ENCODE measurements around the gene SRR. TPM values are rescaled to one million over a fixed set of nuclear protein-coding genes. Genes with fewer than 3 reads are reported as not detected.

SRR gene
- total RNA-seq, 4 donors from 2014 or later, result 2.1 to 27.2 (median 5.5) TPM

DNA sequence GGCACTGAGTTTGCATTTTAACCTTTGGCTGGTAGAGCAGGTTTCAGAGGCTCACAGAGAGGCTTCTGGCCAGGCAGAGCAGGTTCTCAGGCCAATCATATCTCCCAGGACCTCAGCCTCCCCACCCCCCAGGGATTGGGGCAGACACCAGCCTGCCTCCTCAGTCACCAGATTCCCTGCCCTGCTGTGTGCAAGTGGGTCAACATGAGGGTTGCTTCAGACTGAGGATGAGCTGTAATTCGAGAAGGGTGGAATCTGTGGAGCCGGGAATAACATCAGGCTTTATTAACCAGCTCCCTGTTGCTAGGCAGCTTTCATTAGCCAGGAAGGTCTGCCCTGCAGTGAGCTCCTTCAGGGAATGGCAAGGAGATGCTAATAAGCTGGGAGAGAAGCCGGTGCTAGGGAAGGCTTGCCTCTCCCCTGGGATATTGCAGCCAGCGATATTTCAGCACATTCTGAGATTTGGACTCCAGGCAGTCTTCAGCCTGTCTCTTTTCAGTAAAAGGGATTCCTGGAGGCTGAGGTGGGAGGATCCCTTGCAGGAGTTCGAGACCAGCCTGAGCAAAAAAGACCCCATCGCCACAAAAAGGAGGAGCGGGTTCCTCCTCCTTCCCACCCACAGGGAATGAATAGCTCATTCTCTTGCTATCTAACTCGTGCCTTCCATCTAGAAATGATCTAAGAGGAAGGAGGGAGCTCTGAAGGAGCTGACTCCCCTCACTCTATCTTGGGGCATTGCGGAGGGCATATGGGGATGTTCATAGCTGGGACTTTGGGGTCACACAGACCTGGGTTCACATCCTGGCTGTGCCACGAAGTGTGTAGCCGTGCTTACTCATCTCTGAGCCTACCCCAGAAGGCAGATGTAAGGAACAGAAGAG is 44.3 kb downstream of the SRR start:
- Histone ChIP-seq H3K27me3 (no peaks in the 10 kb centered on the region), H3K36me3 (peaks cover 0 to 17% (median 0%) of the 10 kb centered on the region in 3 donors), H3K4me1 (peaks cover 0 to 16% (median 0%) of the 10 kb centered on the region in 4 donors), H3K4me3 (no peak overlapping the region), H3K9me3 (no peaks in the 10 kb centered on the region), H3K27ac (peak overlapping the region in 1 of 4 donors; percentile 46)
- peak in 1 of 2 donors; percentile 18 for TF ChIP-seq POLR2A (IDR thresholded peaks at IDR 0.05)
- TF ChIP-seq, protein P1, sequence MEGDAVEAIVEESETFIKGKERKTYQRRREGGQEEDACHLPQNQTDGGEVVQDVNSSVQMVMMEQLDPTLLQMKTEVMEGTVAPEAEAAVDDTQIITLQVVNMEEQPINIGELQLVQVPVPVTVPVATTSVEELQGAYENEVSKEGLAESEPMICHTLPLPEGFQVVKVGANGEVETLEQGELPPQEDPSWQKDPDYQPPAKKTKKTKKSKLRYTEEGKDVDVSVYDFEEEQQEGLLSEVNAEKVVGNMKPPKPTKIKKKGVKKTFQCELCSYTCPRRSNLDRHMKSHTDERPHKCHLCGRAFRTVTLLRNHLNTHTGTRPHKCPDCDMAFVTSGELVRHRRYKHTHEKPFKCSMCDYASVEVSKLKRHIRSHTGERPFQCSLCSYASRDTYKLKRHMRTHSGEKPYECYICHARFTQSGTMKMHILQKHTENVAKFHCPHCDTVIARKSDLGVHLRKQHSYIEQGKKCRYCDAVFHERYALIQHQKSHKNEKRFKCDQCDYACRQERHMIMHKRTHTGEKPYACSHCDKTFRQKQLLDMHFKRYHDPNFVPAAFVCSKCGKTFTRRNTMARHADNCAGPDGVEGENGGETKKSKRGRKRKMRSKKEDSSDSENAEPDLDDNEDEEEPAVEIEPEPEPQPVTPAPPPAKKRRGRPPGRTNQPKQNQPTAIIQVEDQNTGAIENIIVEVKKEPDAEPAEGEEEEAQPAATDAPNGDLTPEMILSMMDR (IDR thresholded peaks at IDR 0.05), result no peak
- peak in 2 of 3 donors; percentile 61 to 67 for DNase-seq

DNA sequence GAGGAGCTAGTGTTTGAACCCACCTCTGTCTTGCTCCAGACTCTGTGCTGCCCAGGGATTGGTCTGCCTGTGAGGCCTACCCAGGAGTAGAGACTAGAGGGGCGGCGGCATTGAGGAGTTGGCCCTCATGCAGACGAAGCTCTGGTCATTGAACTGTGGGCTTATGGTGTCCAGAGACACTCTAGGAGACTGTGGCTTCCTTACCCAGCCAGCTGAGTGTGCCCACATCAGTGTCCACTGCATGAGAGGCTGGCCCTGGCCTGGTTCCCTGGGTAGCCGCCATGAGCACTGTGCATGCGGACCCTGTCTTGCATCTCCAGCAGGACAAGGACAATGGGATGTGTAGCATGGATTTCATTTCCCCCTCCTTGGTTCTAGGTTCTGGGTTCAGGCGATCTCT is 47.5 kb downstream of the SRR start:
- Histone ChIP-seq H3K27ac (no peak overlapping the region), H3K9me3 (no peaks in the 10 kb centered on the region), H3K27me3 (no peaks in the 10 kb centered on the region), H3K4me3 (no peak overlapping the region), H3K4me1 (peaks cover 0 to 10% (median 0%) of the 10 kb centered on the region in 4 donors), H3K36me3 (peaks cover 0 to 4% (median 0%) of the 10 kb centered on the region in 3 donors)
- no peak for TF ChIP-seq POLR2A (IDR thresholded peaks at IDR 0.05)
- TF ChIP-seq, protein P1 (IDR thresholded peaks at IDR 0.05), result no peak
- DNase-seq, result no peak

- Histone ChIP-seq H3K4me3 (no peak overlapping the region), H3K27ac (no peak overlapping the region), H3K27me3 (no peaks in the 10 kb centered on the region), H3K36me3 (no peaks in the 10 kb centered on the region), H3K4me1 (peaks cover 0 to 5% (median 0%) of the 10 kb centered on the region in 4 donors), H3K9me3 (no peaks in the 10 kb centered on the region)
- TF ChIP-seq, protein P1 (IDR thresholded peaks at IDR 0.05), result no peak
- TF ChIP-seq POLR2A (IDR thresholded peaks at IDR 0.05), result no peak
- no peak for DNase-seq
Observed at GRCh38 chr17:2354311-2354710, 50.6 kb downstream of the SRR start.

- Histone ChIP-seq H3K4me1 (peaks cover 0 to 11% (median 0%) of the 10 kb centered on the region in 4 donors), H3K27ac (no peak overlapping the region), H3K4me3 (no peak overlapping the region), H3K9me3 (no peaks in the 10 kb centered on the region), H3K36me3 (peaks cover 0 to 8% (median 0%) of the 10 kb centered on the region in 3 donors), H3K27me3 (no peaks in the 10 kb centered on the region)
- DNase-seq, result no peak
- no peak for TF ChIP-seq POLR2A (IDR thresholded peaks at IDR 0.05)
- TF ChIP-seq, protein P1 (IDR thresholded peaks at IDR 0.05), result no peak
Observed at GRCh38 chr17:2357237-2357636, 53.5 kb downstream of the SRR start.

- H3K9me3 ChIP-seq, result no peaks in the 10 kb centered on the region
- peaks cover 0 to 11% (median 0%) of the 10 kb centered on the region in 4 donors for H3K4me1 ChIP-seq
- no peak overlapping the region for H3K27ac ChIP-seq
- H3K36me3 ChIP-seq, result peaks cover 0 to 15% (median 0%) of the 10 kb centered on the region in 3 donors
- no peak overlapping the region for H3K4me3 ChIP-seq
- no peaks in the 10 kb centered on the region for H3K27me3 ChIP-seq
- DNase-seq, result no peak
- TF ChIP-seq, protein P1 (IDR thresholded peaks at IDR 0.05), result no peak
- no peak for TF ChIP-seq POLR2A (IDR thresholded peaks at IDR 0.05)
Observed at GRCh38 chr17:2357931-2358434, 54.2 kb downstream of the SRR start.

Data from Peyer's patch (tissue), 4 donors.